NCI-H526 treated with DMSO at 0.1 percent for 48 hours (cell line): ENCODE data around the gene CDC45.

ENCODE experiments used
- DNase-seq: peaks from one replicate; lab custom pipeline; 2025; lab: John Stamatoyannopoulos, UW

The CDC45 gene

DNA sequence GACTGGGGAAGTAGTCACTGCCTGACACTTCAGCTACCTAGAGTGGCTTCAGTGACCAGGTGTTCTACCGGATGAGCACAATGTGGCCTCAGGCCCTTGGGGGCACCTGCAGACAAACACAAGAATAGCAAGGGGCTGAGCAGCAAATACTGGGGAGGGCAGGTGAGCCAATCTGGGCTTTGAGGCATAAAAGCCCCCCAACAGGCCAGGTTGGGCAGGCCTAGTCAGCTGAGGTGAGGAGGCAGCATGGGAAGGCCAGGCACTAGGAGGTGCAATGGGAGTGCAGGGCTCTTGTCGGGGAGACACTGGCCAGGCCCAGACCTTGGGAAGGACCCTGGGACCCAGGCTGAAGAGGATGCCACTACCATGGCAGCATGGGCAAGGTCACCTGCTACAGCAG, 9.7 kb upstream of the CDC45 start:
- no peak for DNase-seq

GRCh38 chr22:19471572-19471971, 8.1 kb upstream of the CDC45 start:
- DNase-seq = no peak

- no peak for DNase-seq
These were observed 7.5 kb upstream of the CDC45 start for GRCh38 chr22:19472233-19472632.

GRCh38 chr22:19473578-19473977, 6.1 kb upstream of the CDC45 start:
- no peak for DNase-seq

- DNase-seq = no peak
These were observed 3.7 kb upstream of the CDC45 start for GRCh38 chr22:19476023-19476422.

GRCh38 chr22:19477321-19478044, 2.2 kb upstream of the CDC45 start:
- DNase-seq = no peak

GRCh38 chr22:19478045-19478900, 1.4 kb upstream of the CDC45 start:
- no peak for DNase-seq

DNA sequence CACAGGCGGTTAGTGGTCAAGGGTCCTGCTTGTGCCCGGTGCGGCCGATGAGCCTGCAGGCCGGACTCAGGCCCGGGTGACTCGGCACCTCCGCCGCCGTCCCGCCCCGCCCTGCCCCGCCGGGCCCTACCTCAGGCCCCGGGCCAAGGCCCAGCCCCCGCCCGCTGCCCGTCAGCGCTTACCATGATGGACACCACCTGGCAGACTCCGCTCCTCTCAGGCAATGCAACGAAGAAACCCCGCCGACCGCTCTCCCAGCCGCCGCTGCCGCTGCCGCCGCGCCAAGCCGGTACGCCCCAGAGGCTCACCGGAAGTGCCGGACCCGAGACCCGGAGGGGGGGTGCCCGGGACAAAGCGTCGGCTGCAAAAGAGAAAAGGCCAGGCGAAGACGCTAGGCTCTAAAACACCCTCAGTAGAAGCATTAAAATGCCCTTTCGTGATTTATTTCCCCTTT, 792 bp upstream of the CDC45 start, which contains the start of gene UFD1:
TSS of gene UFD1 (minus strand) at position 293 of the 454 bp plus-strand sequence. CDS start at position 185, 108 bp downstream.
- DNase-seq = peak; percentile 78

DNA sequence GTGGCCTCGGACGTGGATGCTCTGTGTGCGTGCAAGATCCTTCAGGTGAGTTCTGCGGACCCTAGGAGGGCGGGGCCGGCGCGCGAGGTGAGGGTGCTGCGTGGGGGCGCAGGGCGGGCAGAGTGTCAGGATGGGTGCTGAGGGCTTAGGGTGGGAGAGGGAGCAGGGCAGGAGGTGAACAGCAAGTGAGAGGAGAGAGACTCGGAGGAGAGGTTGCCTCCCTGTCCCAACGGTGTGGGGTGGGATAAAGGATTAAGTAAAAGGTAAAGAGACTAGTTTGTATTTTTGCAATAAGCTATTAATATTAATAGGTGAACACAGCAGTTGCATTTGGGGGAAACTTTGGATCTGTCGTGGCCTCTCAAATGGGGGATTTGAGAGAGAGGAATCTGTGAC, 451 bp downstream of the CDC45 start:
- no peak for DNase-seq

DNA sequence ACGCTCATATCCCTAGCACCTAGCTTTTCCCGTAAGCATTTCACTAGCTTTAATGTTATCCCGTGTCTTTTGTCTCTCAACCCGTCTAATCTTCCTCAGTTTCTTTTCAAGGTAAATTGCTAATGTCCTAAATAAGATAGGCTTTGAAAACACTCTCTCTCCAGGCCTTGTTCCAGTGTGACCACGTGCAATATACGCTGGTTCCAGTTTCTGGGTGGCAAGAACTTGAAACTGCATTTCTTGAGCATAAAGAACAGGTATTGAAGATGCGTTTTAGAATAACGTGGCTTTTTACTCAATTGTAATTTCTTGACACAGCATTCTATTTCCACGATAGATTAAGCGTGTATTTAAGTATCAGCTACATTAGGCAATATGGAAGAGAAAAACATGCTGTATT, 1.1 kb downstream of the CDC45 start:
- no peak for DNase-seq

DNA sequence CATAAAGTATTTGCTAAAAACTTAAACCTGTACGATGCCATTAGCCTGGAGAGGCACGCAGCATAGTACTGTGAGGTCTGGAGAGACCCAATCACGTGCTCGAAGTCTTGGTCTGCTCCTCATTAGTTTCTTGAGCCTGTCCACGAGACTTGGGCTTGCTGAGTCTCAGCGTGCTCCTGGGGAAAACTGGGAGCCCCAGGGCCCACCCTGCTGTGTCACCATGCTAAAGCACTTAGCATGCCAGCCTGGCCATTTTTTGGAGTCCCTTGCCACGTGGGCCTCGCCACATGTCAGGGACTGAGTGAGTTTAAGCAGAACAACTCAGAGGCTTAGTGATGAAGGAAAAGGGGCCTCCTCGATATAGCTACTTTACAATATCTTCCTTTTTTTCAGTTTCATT, 2.6 kb downstream of the CDC45 start:
- no peak for DNase-seq

DNA sequence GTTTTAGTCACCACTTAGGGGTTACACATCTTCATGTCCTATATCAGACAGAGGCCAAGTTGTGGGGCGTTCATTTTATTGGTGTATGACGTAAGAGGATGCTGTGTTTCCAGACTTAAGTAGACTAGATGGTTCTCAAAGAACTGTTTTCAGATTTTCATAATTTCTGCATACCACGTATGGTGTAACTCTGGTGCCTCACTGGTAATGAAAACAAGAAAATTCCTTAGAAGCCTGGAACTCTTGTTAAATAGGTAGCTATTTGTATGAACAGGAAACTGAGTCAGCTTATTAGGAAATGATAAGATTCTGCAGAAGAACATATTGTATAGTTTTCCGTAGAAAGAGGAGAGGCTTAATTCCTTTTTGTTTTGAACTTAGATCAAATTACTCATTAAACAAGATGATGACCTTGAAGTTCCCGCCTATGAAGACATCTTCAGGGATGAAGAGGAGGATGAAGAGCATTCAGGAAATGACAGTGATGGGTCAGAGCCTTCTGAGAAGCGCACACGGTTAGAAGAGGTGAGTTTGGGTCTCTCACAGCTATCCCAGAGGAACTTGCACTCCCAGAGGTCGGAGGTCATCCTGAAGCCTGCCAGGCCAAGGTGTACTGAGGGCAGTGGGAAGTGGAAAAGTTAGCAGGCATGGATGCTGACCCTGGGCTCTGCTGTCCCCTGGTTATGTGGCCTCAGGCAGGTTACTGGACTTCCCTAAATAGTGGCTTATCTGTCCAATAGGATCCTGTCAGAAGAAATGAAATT, 3.9 kb downstream of the CDC45 start:
- DNase-seq = no peak

- no peak for DNase-seq
These were observed 8.6 kb downstream of the CDC45 start for GRCh38 chr22:19488285-19488684.

DNA sequence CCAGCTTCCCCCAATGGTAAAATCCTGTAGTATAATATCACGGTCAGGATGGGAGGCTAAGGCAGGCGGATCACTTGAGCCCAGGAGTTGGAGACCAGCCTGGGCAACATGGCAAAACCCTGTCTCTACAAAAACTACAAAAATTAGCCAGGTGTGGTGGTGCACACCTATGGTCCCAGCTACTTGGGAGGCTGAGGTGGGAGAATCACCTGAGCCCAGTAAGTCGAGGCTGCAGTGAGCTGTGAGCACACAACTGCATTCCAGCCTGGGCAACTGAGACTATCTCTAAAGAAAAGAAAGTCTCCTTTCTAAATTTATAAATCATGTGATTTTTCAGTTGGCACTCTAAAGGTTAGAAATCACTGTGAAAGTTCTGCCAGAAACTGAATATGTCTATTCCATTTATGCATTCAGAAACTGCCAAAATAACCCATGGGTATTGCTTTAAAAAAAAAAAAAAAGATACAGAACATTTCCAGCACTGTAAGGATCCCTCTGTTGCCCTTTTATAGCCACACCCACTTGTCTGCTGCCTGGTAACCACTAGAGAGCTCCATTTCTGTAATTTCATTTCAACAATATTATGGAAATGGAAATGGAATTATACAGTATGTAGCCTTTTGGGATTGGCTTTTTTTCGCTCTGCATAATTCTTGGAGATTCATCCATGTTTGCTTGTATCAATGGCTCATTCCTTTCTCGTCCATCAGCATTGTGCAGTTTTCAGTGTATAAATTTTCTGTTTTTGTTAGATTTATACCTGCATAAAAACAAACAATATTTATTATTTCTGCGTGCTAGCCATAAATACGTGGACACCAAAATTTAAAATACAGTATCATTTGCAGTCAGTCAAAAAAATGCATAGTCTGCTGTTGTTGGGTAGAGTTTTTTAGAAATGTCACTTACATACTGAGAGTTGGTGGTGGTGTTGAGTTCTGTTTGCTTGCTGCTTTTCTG, 9.4 kb downstream of the CDC45 start:
- no peak for DNase-seq

DNA sequence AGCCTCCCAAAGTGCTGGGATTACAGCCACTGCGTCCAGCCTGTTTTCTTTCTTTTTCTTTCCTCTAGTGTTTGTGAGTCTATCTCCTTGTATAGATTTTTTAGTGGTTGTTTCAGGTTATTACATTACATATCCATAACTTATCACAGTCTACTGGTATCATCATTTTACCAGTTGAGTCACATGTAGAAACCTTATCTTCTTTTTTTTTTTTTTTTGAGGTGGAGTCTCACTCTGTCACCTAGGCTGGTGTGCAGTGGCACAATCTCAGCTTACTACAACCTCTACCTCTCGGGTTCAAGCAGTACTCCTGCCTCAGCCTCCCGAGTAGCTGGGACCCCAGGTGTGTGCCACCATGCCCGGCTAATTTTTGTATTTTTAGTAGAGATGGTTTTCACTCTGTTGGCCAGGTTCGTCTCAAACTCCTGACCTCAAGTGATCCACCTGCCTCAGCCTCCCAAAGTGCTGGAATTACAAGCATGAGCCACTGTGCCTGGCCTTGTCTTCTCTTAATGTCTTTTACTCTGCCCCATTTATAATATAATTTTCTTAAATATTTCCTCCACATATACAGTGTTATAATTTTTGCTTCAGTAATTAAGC, 11.0 kb downstream of the CDC45 start:
- DNase-seq = no peak

GRCh38 chr22:19492504-19493174, 12.9 kb downstream of the CDC45 start:
- DNase-seq = no peak

DNA sequence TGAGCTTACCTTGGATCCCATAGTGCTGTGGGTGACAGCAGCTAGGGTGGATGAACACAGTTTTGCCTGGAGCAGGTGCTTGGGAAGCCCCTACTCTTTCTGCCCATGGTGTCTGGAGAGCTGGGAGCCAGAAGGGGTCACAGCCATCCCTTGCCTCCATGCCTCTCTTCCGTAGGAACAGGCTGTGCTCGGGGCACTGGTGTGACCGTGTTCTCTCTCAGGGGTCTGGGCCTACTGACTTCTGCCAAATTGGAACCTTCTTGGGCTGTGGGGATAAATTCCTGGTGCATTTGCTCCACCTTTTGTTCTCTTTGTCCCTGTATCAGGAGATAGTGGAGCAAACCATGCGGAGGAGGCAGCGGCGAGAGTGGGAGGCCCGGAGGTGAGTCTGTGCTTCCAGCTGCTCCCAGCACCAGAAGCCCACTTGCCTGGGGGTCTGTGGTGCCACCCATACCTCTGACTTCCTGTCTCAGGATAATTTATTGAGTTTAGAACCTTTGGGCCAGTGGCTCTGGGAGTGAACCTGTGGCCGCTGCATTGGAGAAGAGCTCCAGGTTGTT, 14.4 kb downstream of the CDC45 start:
- DNase-seq = no peak

DNA sequence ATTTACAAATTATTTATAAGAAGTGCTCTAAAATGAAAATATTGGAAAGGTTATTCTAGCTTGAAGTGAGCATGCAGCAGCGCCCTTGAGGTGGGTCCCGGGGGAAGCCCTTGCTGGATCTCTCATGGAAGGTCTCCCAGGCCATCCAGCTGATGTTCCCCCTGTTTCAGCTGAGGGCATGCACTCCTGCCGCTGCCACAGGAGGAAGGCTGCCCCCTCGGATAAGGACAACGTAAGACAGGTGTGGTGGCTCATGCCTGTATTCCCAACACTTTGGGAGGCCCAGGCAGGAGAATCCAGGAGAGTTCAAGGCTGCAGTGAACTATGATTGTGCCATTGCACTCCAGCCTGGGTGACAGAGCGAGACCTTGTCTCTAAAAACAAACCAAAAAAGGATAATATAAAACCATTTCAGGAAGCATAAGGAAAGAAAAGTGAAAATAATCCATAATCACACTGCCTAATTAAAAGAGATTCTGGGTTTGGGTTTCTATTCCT, 15.0 kb downstream of the CDC45 start:
- no peak for DNase-seq

GRCh38 chr22:19495562-19496323, 16.0 kb downstream of the CDC45 start:
- no peak for DNase-seq
